Measurements from ENCODE around the gene OGT.

OGT gene

DNA sequence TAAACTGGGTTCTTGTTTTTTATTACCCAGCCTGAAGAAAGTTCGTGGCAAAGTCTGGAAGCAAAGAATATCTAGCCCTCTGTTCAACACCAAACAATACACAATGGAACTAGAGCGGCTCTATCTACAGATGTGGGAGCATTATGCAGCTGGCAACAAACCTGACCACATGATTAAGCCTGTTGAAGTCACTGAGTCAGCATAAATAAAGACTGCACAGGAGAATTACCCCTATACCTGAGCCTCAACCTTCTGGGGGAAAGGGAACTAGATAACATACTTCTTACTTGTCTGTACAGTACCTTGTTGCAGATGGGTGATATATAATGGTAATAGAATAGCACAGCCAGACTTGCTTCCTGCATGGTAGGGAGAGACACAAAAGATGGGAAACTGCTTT, 40.7 kb downstream of the OGT start:
- TF ChIP-seq POLR2AphosphoS5 (IDR thresholded peaks at IDR 0.05; ENCODE audit: low read depth, low read length) (no peak), FOXP2 (optimal IDR thresholded peaks at IDR 0.05; ENCODE audit: borderline replicate concordance, extremely low read depth, extremely low read length, insufficient read depth) (no peak), SIN3A (IDR thresholded peaks at IDR 0.05; ENCODE audit: borderline replicate concordance, insufficient read depth, low read length) (no peak), TAF1 (IDR thresholded peaks at IDR 0.05; ENCODE audit: borderline replicate concordance, insufficient read depth, low read length) (no peak)
- TF ChIP-seq, protein P1, sequence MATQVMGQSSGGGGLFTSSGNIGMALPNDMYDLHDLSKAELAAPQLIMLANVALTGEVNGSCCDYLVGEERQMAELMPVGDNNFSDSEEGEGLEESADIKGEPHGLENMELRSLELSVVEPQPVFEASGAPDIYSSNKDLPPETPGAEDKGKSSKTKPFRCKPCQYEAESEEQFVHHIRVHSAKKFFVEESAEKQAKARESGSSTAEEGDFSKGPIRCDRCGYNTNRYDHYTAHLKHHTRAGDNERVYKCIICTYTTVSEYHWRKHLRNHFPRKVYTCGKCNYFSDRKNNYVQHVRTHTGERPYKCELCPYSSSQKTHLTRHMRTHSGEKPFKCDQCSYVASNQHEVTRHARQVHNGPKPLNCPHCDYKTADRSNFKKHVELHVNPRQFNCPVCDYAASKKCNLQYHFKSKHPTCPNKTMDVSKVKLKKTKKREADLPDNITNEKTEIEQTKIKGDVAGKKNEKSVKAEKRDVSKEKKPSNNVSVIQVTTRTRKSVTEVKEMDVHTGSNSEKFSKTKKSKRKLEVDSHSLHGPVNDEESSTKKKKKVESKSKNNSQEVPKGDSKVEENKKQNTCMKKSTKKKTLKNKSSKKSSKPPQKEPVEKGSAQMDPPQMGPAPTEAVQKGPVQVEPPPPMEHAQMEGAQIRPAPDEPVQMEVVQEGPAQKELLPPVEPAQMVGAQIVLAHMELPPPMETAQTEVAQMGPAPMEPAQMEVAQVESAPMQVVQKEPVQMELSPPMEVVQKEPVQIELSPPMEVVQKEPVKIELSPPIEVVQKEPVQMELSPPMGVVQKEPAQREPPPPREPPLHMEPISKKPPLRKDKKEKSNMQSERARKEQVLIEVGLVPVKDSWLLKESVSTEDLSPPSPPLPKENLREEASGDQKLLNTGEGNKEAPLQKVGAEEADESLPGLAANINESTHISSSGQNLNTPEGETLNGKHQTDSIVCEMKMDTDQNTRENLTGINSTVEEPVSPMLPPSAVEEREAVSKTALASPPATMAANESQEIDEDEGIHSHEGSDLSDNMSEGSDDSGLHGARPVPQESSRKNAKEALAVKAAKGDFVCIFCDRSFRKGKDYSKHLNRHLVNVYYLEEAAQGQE (IDR thresholded peaks at IDR 0.05; ENCODE audit: insufficient read depth in 1 of 2, low read depth in 2 of 2, low read length in 2 of 2), result no peak

DNA sequence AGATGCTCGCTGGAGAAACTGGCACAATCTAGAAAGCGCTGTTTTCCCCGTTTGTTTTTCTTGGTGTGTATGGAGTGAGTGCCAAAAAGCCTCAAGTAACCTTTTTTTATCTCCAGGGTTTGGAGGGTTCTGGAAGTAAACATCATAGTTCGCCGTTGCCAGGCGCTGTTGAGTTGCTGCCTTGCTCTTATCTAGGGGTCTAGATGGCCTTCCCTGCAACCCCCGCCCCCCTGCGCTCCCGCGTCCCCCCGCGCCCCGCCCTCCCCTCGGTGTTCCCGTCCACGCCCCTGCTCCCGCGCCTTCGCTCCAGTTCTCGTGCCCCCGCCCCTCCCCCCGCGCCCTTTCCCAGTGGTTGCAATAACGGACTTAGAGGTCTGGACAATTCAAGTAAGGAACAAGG, 44.8 kb downstream of the OGT start:
- TF ChIP-seq FOXP2 (optimal IDR thresholded peaks at IDR 0.05; ENCODE audit: borderline replicate concordance, extremely low read depth, extremely low read length, insufficient read depth), result no peak

GRCh38 chrX:71578253-71579135, 45.6 kb downstream of the OGT start, which contains the start of gene GCNA:
GCNA (plus strand) TSS chrX:71578437; CDS start chrX:71580822, 2,385 bp downstream.
- TF ChIP-seq, protein P1 (IDR thresholded peaks at IDR 0.05; ENCODE audit: insufficient read depth in 1 of 2, low read depth in 2 of 2, low read length in 2 of 2), result no peak
- TF ChIP-seq POLR2AphosphoS5 (IDR thresholded peaks at IDR 0.05; ENCODE audit: low read depth, low read length), result no peak
- no peak for TF ChIP-seq TAF1 (IDR thresholded peaks at IDR 0.05; ENCODE audit: borderline replicate concordance, insufficient read depth, low read length)
- no peak for TF ChIP-seq SIN3A (IDR thresholded peaks at IDR 0.05; ENCODE audit: borderline replicate concordance, insufficient read depth, low read length)
- TF ChIP-seq FOXP2 (optimal IDR thresholded peaks at IDR 0.05; ENCODE audit: borderline replicate concordance, extremely low read depth, extremely low read length, insufficient read depth), result no peak

- TF ChIP-seq FOXP2 (optimal IDR thresholded peaks at IDR 0.05; ENCODE audit: borderline replicate concordance, extremely low read depth, extremely low read length, insufficient read depth), result no peak
- no peak for TF ChIP-seq TAF1 (IDR thresholded peaks at IDR 0.05; ENCODE audit: borderline replicate concordance, insufficient read depth, low read length)
- no peak for TF ChIP-seq SIN3A (IDR thresholded peaks at IDR 0.05; ENCODE audit: borderline replicate concordance, insufficient read depth, low read length)
- no peak for TF ChIP-seq POLR2AphosphoS5 (IDR thresholded peaks at IDR 0.05; ENCODE audit: low read depth, low read length)
- TF ChIP-seq, protein P1 (IDR thresholded peaks at IDR 0.05; ENCODE audit: insufficient read depth in 1 of 2, low read depth in 2 of 2, low read length in 2 of 2), result no peak
These were observed 46.5 kb downstream of the OGT start for GRCh38 chrX:71579136-71579989.

GRCh38 chrX:71579990-71580380, 47.1 kb downstream of the OGT start:
- TF ChIP-seq SIN3A (IDR thresholded peaks at IDR 0.05; ENCODE audit: borderline replicate concordance, insufficient read depth, low read length) (no peak), TAF1 (IDR thresholded peaks at IDR 0.05; ENCODE audit: borderline replicate concordance, insufficient read depth, low read length) (no peak), FOXP2 (optimal IDR thresholded peaks at IDR 0.05; ENCODE audit: borderline replicate concordance, extremely low read depth, extremely low read length, insufficient read depth) (no peak), POLR2AphosphoS5 (IDR thresholded peaks at IDR 0.05; ENCODE audit: low read depth, low read length) (no peak)
- TF ChIP-seq, protein P1 (IDR thresholded peaks at IDR 0.05; ENCODE audit: insufficient read depth in 1 of 2, low read depth in 2 of 2, low read length in 2 of 2), result no peak

Measured in PFSK-1 (cell line).